Right lobe of liver (tissue), 4 donors: Measurements from ENCODE around the gene VAV3.
"Not testable (repeated sequence)": the region's sequence is repeated elsewhere in the genome, so short reads cannot be mapped to it uniquely, and the experiment has no call there.

ENCODE experiments used
- POLR2A ChIP-seq: fragments of 450-650 bp; IDR thresholded peaks from one replicate; pipeline ENCODE4 v1.6.1; 2017; ENCODE audit warnings: antibody characterized with exemption, mild to moderate bottlenecking
- TF ChIP-seq, protein P1 (sequence below), 4 donors: fragments of 200-600 bp in 3 of 4; fragments of 450-650 bp in 1 of 4; IDR thresholded peaks; one replicate each; pipeline versions ENCODE4 v1.5.1 to v1.8.0; 2016 to 2022; ENCODE audit warnings: antibody characterized with exemption in 4 of 4, mild to moderate bottlenecking in 2 of 4
- donor health status: DM: no; HTN: no; CAD: no.
- donor health status: DM: no; HTN: no; CAD: no.
- donor health status: DM: no; HTN: yes; CAD: no.

GRCh38 chr1:107733401-107733800 is 231.6 kb downstream of the VAV3 start:
- not testable (repeated sequence) for TF ChIP-seq POLR2A
- TF ChIP-seq, protein P1, sequence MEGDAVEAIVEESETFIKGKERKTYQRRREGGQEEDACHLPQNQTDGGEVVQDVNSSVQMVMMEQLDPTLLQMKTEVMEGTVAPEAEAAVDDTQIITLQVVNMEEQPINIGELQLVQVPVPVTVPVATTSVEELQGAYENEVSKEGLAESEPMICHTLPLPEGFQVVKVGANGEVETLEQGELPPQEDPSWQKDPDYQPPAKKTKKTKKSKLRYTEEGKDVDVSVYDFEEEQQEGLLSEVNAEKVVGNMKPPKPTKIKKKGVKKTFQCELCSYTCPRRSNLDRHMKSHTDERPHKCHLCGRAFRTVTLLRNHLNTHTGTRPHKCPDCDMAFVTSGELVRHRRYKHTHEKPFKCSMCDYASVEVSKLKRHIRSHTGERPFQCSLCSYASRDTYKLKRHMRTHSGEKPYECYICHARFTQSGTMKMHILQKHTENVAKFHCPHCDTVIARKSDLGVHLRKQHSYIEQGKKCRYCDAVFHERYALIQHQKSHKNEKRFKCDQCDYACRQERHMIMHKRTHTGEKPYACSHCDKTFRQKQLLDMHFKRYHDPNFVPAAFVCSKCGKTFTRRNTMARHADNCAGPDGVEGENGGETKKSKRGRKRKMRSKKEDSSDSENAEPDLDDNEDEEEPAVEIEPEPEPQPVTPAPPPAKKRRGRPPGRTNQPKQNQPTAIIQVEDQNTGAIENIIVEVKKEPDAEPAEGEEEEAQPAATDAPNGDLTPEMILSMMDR (IDR thresholded peaks at IDR 0.05): not testable (repeated sequence)
